Endothelial cell of umbilical vein (primary cell): Measurements from ENCODE around the gene VRTN. TPM values are rescaled to one million over a fixed set of nuclear protein-coding genes. Genes with fewer than 3 reads are reported as not detected.

ENCODE experiments used
- BruUV-seq: library from RNA; stranded (reverse); fragments of 400-500 nt; replicated peaks from 2 replicates; lab custom pipeline; 2021; lab: Mats Ljungman, UMichigan
- CTCF ChIA-PET: fragments of 300-600, 350-600 bp; sonication (Branson Sonifier 250); formaldehyde crosslinking; loops from one replicate; lab custom pipeline; 2021; ENCODE audit warnings: antibody characterized with exemption, inconsistent platforms; lab: Charles Lee
- POLR2A ChIA-PET: fragments of 300-600, 350-600 bp; sonication (Branson Sonifier 250); formaldehyde crosslinking; loops from one replicate; lab custom pipeline; 2021; ENCODE audit warnings: antibody characterized with exemption, inconsistent platforms; lab: Charles Lee
- DNase-seq: peaks from one replicate; pipeline ENCODE4 v3.0.0-alpha.2; 2011; ENCODE audit warnings: low read depth, low spot score
- FAIRE-seq: peaks from 2 replicates; lab custom pipeline; 2011; peaks lifted over from hg19 to GRCh38; lab: Jason Lieb, UNC
- H2AFZ ChIP-seq: 2 replicates; pipeline ENCODE4 v1.6.0; 2012; ENCODE audit warnings: low read depth, low read length, control low read depth, inconsistent platforms
- H3K27ac ChIP-seq: 2 replicates; pipeline ENCODE4 v1.5.1; 2011; ENCODE audit warnings: low read depth, mild to moderate bottlenecking, control low read depth, low read length, moderate library complexity; ENCODE audit not compliant: insufficient read depth
- H3K27me3 ChIP-seq, 2 experiments: 2 replicates each; pipeline versions ENCODE4 v1.6.0 to v1.6.1; 2011; ENCODE audit warnings: low read length in 2 of 2, mixed read lengths in 1 of 2; ENCODE audit not compliant: control insufficient read depth in 2 of 2, insufficient read depth in 2 of 2
- H3K36me3 ChIP-seq, 2 experiments: 2 replicates in 1 of 2; 3 replicates in 1 of 2; pipeline ENCODE4 v1.5.1; 2011; ENCODE audit warnings: low read length in 2 of 2, mild to moderate bottlenecking in 1 of 2, moderate library complexity in 1 of 2; ENCODE audit not compliant: control insufficient read depth in 2 of 2, insufficient read depth in 2 of 2; ENCODE audit errors: extremely low read depth in 1 of 2
- H3K4me1 ChIP-seq: 3 replicates; pipeline ENCODE4 v1.5.1; 2011; ENCODE audit warnings: mild to moderate bottlenecking, low read length; ENCODE audit not compliant: control insufficient read depth, insufficient read depth; ENCODE audit errors: extremely low read depth
- H3K4me2 ChIP-seq: 2 replicates; pipeline ENCODE4 v1.6.1; 2011; ENCODE audit warnings: low read length, control low read depth, mixed read lengths; ENCODE audit not compliant: insufficient read depth
- H3K4me3 ChIP-seq, 3 experiments: fragments of 200-600 bp in 1 of 3; sonication (generic), shearing (Covaris generic) in 1 of 3; replicated peaks in 1 of 3; 2 replicates each; pipeline ENCODE4 v1.5.1; 2011 to 2016; ENCODE audit warnings: control low read depth in 3 of 3, low read length in 3 of 3, mild to moderate bottlenecking in 2 of 3, inconsistent platforms in 1 of 3, low read depth in 1 of 3, moderate library complexity in 1 of 3; ENCODE audit not compliant: insufficient read depth in 1 of 3
- H3K79me2 ChIP-seq: 2 replicates; pipeline ENCODE4 v1.6.0; 2012; ENCODE audit warnings: low read length, inconsistent platforms; ENCODE audit not compliant: control insufficient read depth, insufficient read depth
- H3K9ac ChIP-seq: replicated peaks from 2 replicates; pipeline ENCODE3; 2011; ENCODE audit warnings: low read length, control low read depth; ENCODE audit not compliant: insufficient read depth; ENCODE audit errors: extremely low read depth
- H3K9me1 ChIP-seq: replicated peaks from 3 replicates; pipeline ENCODE4 v1.6.0; 2011; ENCODE audit warnings: mild to moderate bottlenecking, low read length; ENCODE audit not compliant: control insufficient read depth, insufficient read depth; ENCODE audit errors: extremely low read depth
- H3K9me3 ChIP-seq: replicated peaks from 2 replicates; pipeline ENCODE4 v1.5.1; 2012; ENCODE audit warnings: low read length, inconsistent platforms; ENCODE audit not compliant: control insufficient read depth, insufficient read depth
- H4K20me1 ChIP-seq: replicated peaks from 2 replicates; pipeline ENCODE3; 2011; ENCODE audit warnings: mild to moderate bottlenecking, low read length; ENCODE audit not compliant: control insufficient read depth, insufficient read depth; ENCODE audit errors: extremely low read depth
- EZH2 ChIP-seq: IDR thresholded peaks from 2 replicates; pipeline ENCODE4 v1.6.1; 2012; ENCODE audit warnings: borderline replicate concordance, low read depth, mild to moderate bottlenecking, moderate library complexity, low read length, inconsistent platforms; ENCODE audit not compliant: severe bottlenecking
- FOS ChIP-seq: IDR thresholded peaks from 2 replicates; pipeline ENCODE4 v1.6.1; 2011; ENCODE audit warnings: mild to moderate bottlenecking, low read length, moderate library complexity, borderline replicate concordance; ENCODE audit not compliant: insufficient read depth
- JUN ChIP-seq: IDR thresholded peaks from 2 replicates; pipeline ENCODE4 v1.6.1; 2011; ENCODE audit warnings: borderline replicate concordance, low read depth; ENCODE audit not compliant: insufficient read length, insufficient read depth
- MYC ChIP-seq: IDR thresholded peaks from one replicate; pipeline ENCODE4 v1.6.1; 2011; ENCODE audit warnings: mild to moderate bottlenecking, low read depth, low read length
- POLR2A ChIP-seq: IDR thresholded peaks from 2 replicates; pipeline ENCODE4 v1.6.1; 2012; ENCODE audit warnings: low read depth, mild to moderate bottlenecking, control low read depth, low read length
- dilution Hi-C: fragments of 300-500 bp; cut with MboI; formaldehyde crosslinking; loops from one replicate; pipeline ENCODE4 v1.15.0; 2019; ENCODE audit warnings: low sequenced_read_pairs; ENCODE audit not compliant: extremely low pct_ligation_motif_present
- intact Hi-C: fragments of 100-400 bp; cut with micrococcal nuclease; formaldehyde crosslinking; loops from one replicate; pipeline ENCODE4 v1.10.0; 2022
- polyA plus RNA-seq, 4 experiments: library from polyadenylated mRNA; depleted of rRNA in 3 of 4; stranded (reverse) in 3 of 4; unstranded in 1 of 4; fragments of >200 nt; gene quantifications; 2 replicates each; pipeline versions ENCODE4 v1.2.1 to v1.2.3, GENCODE V29; 2011 to 2012; ENCODE audit warnings: missing spikeins in 1 of 4
- total RNA-seq: library from RNA; stranded (reverse); gene quantifications from 2 replicates; pipeline ENCODE4 v1.2.3, GENCODE V29; 2021
- TF ChIP-seq, protein P1 (sequence below): IDR thresholded peaks from 2 replicates; pipeline ENCODE4 v1.6.1; 2011; ENCODE audit not compliant: insufficient read depth, insufficient read length
- TF ChIP-seq, protein P2 (sequence below), 2 donors: IDR thresholded peaks; 1 replicate in 1 of 2; 2 replicates in 1 of 2; pipeline ENCODE4 v1.5.1; 2011; ENCODE audit warnings: low read length in 2 of 2, mild to moderate bottlenecking in 2 of 2, moderate library complexity in 2 of 2, control low read depth in 1 of 2, inconsistent platforms in 1 of 2, low read depth in 1 of 2; ENCODE audit not compliant: insufficient read depth in 1 of 2; ENCODE audit errors: extremely low read depth in 1 of 2

Gene VRTN
- total and polyA plus RNA-seq, 2 donors (not counting 3 experiments of a cell fraction or from before 2014, with no cell fraction given), result 0.03 TPM; not detected in 1

- POLR2A ChIA-PET, result no interaction called here
- Histone ChIP-seq H4K20me1 (no peaks in the 10 kb centered on the region), H3K79me2 (no peaks in the 10 kb centered on the region), H3K27me3 (peaks cover 5 to 8% of the 10 kb centered on the region in 2 experiments), H3K27ac (no peak overlapping the region), H3K4me1 (peaks cover 5% of the 10 kb centered on the region), H2AFZ (no peak overlapping the region), H3K9me1 (no peaks in the 10 kb centered on the region), H3K4me3 (no peak overlapping the region), H3K4me2 (no peak overlapping the region), H3K9ac (no peak overlapping the region), H3K9me3 (no peaks in the 10 kb centered on the region), H3K36me3 (no peaks in the 10 kb centered on the region)
- dilution Hi-C loops, result no loop called here
- FAIRE-seq (no peak), DNase-seq (no peak)
- no TSS peak for BruUV-seq
- CTCF ChIA-PET, result interaction anchor here (0.9 kb wide), 1 partner anchor 92 kb away, joined by 4 read pairs; no protein-coding TSS in a partner anchor
- TF ChIP-seq, protein P1, sequence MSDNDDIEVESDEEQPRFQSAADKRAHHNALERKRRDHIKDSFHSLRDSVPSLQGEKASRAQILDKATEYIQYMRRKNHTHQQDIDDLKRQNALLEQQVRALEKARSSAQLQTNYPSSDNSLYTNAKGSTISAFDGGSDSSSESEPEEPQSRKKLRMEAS, result no peak
- TF ChIP-seq POLR2A (no peak), EZH2 (no peak), FOS (no peak), JUN (no peak), MYC (no peak)
- TF ChIP-seq, protein P2, sequence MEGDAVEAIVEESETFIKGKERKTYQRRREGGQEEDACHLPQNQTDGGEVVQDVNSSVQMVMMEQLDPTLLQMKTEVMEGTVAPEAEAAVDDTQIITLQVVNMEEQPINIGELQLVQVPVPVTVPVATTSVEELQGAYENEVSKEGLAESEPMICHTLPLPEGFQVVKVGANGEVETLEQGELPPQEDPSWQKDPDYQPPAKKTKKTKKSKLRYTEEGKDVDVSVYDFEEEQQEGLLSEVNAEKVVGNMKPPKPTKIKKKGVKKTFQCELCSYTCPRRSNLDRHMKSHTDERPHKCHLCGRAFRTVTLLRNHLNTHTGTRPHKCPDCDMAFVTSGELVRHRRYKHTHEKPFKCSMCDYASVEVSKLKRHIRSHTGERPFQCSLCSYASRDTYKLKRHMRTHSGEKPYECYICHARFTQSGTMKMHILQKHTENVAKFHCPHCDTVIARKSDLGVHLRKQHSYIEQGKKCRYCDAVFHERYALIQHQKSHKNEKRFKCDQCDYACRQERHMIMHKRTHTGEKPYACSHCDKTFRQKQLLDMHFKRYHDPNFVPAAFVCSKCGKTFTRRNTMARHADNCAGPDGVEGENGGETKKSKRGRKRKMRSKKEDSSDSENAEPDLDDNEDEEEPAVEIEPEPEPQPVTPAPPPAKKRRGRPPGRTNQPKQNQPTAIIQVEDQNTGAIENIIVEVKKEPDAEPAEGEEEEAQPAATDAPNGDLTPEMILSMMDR (IDR thresholded peaks at IDR 0.05; ENCODE audit: extremely low read depth in 1 of 2, insufficient read depth in 1 of 2, low read depth in 1 of 2, low read length in 2 of 2), result no peak
- intact Hi-C loops, result no loop called here
Measured at GRCh38 chr14:74400031-74400685, 51.9 kb downstream of the VRTN start.
